Breast epithelium (tissue), 3 donors: ENCODE data around the gene SLIT1.

ENCODE experiments used
- CTCF ChIP-seq, 3 donors: fragments of 450-650 bp; IDR thresholded peaks; one replicate each; pipeline ENCODE4 v1.5.1; 2016 to 2017; ENCODE audit warnings: antibody characterized with exemption in 3 of 3, mild to moderate bottlenecking in 3 of 3, moderate library complexity in 3 of 3
- POLR2A ChIP-seq: fragments of 450-650 bp; IDR thresholded peaks from one replicate; pipeline ENCODE4 v1.6.1; 2016; ENCODE audit warnings: antibody characterized with exemption, mild to moderate bottlenecking, moderate library complexity
- POLR2AphosphoS5 ChIP-seq, 3 donors: sonication (generic); formaldehyde crosslinking; IDR thresholded peaks; one replicate each; pipeline ENCODE4 v1.6.1; 2017; ENCODE audit warnings: antibody characterized with exemption in 3 of 3

- TF ChIP-seq CTCF (IDR thresholded peaks at IDR 0.05) (no peak), POLR2A (no peak), POLR2AphosphoS5 (IDR thresholded peaks at IDR 0.05) (no peak)
These were observed 145.5 kb downstream of the SLIT1 start for GRCh38 chr10:97040248-97040584.
